Activated CD8-positive, alpha-beta memory T cell treated with anti-CD3 and anti-CD28 coated beads for 24 hours (primary cell): ENCODE data around the gene SLC38A1.
"Not testable (repeated sequence)": the region's sequence is repeated elsewhere in the genome, so short reads cannot be mapped to it uniquely, and the experiment has no call there.

ENCODE experiments used
- DNase-seq: peaks from one replicate; pipeline ENCODE4 v3.0.0-alpha.2; 2020

SLC38A1 gene

GRCh38 chr12:46201284-46201789 lies 67.5 kb downstream of the SLC38A1 start:
- DNase-seq, result no peak

- DNase-seq, result no peak
Measured at GRCh38 chr12:46200551-46200950, 68.3 kb downstream of the SLC38A1 start.

- no peak for DNase-seq
Measured at GRCh38 chr12:46198913-46199312, 69.9 kb downstream of the SLC38A1 start.

- no peak for DNase-seq
Measured at GRCh38 chr12:46197883-46198282, 71.0 kb downstream of the SLC38A1 start.

- not testable (repeated sequence) for DNase-seq
Measured at GRCh38 chr12:46190533-46190932, 78.3 kb downstream of the SLC38A1 start.

- no peak for DNase-seq
Measured at GRCh38 chr12:46188170-46188569, 80.7 kb downstream of the SLC38A1 start.

GRCh38 chr12:46187023-46187422 lies 81.8 kb downstream of the SLC38A1 start:
- no peak for DNase-seq

GRCh38 chr12:46186088-46186487 lies 82.8 kb downstream of the SLC38A1 start:
- no peak for DNase-seq

GRCh38 chr12:46185686-46186085 lies 83.2 kb downstream of the SLC38A1 start:
- no peak for DNase-seq

- DNase-seq, result no peak
Measured at GRCh38 chr12:46184798-46185595, 83.8 kb downstream of the SLC38A1 start.

GRCh38 chr12:46183112-46183511 lies 85.7 kb downstream of the SLC38A1 start:
- no peak for DNase-seq

- no peak for DNase-seq
Measured at GRCh38 chr12:46181465-46181864, 87.4 kb downstream of the SLC38A1 start.

- no peak for DNase-seq
Measured at GRCh38 chr12:46179693-46180452, 89.0 kb downstream of the SLC38A1 start.

- DNase-seq, result no peak
Measured at GRCh38 chr12:46177837-46178608, 90.8 kb downstream of the SLC38A1 start.

GRCh38 chr12:46177025-46177424 lies 91.8 kb downstream of the SLC38A1 start:
- no peak for DNase-seq

GRCh38 chr12:46174919-46175318 lies 93.9 kb downstream of the SLC38A1 start:
- no peak for DNase-seq

- no peak for DNase-seq
Measured at GRCh38 chr12:46174061-46174662, 94.7 kb downstream of the SLC38A1 start.

GRCh38 chr12:46168426-46168825 lies 100.4 kb downstream of the SLC38A1 start:
- no peak for DNase-seq

GRCh38 chr12:46167412-46167811 lies 101.4 kb downstream of the SLC38A1 start:
- DNase-seq, result no peak

- DNase-seq, result no peak
Measured at GRCh38 chr12:46165191-46165590, 103.7 kb downstream of the SLC38A1 start.

GRCh38 chr12:46164186-46164761 lies 104.6 kb downstream of the SLC38A1 start:
- no peak for DNase-seq

- DNase-seq, result not testable (repeated sequence)
Measured at GRCh38 chr12:46162549-46163076, 106.2 kb downstream of the SLC38A1 start.
